GM20000 (cell line): ENCODE results near the gene RAPGEF3.
A peak's percentile ranks its signal among the peaks of the same experiment; 100 is the strongest.

Source experiments
- DNase-seq: peaks from one replicate; pipeline ENCODE4 v3.0.0; 2012; ENCODE audit warnings: low spot score
- TF ChIP-seq, protein P1 (sequence below): IDR thresholded peaks from 2 replicates; pipeline ENCODE4 v1.5.1; 2012; ENCODE audit warnings: mild to moderate bottlenecking, control low read depth; ENCODE audit errors: extremely low read depth, missing control alignments

The RAPGEF3 gene

DNA sequence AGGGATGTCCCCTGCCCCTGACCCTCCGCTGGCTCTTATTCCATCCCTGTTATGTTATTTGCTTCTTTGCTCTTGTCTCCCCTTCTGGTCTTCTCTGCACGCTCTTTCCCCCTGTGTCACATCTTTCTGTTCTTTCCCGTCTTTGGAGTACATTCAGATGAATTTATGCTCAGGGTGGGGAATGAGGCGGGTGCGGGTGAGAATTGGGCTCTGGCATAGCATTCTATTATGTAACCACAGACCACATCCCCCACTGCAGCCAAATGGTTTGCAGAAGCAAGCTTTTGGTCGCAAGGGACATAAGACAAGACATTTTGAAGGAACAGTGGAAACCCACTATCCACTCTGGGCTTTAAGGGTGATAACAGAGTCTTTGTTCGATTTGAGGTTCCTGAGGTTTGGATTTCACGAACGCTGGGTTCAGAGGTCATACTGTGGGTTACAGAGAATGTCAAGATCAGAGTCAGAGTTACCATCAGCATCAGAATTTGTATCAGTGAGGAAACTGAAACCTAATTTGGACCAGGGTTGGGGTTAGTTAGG lies 37.2 kb downstream of the RAPGEF3 start:
- TF ChIP-seq, protein P1, sequence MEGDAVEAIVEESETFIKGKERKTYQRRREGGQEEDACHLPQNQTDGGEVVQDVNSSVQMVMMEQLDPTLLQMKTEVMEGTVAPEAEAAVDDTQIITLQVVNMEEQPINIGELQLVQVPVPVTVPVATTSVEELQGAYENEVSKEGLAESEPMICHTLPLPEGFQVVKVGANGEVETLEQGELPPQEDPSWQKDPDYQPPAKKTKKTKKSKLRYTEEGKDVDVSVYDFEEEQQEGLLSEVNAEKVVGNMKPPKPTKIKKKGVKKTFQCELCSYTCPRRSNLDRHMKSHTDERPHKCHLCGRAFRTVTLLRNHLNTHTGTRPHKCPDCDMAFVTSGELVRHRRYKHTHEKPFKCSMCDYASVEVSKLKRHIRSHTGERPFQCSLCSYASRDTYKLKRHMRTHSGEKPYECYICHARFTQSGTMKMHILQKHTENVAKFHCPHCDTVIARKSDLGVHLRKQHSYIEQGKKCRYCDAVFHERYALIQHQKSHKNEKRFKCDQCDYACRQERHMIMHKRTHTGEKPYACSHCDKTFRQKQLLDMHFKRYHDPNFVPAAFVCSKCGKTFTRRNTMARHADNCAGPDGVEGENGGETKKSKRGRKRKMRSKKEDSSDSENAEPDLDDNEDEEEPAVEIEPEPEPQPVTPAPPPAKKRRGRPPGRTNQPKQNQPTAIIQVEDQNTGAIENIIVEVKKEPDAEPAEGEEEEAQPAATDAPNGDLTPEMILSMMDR, result no peak
- no peak for DNase-seq

DNA sequence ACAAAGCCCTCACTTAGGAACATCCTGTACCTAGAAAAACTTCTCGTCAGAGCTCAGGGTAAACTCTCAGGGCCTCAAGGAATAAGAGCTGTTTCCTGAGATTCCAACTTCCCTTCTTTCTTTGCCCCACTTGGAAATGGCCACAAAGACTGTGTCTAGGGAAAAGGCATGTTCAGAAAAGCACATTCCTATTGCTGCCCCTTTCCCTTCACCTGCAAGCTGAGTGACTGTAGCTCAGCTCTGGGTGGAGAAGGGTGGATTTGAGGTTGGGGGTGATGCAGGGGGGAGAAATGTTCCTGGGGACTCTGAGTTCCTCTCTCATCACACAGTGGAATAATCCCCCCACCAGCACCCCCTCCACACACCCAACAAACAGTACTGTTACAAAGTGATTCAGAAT lies 40.1 kb downstream of the RAPGEF3 start:
- no peak for DNase-seq
- TF ChIP-seq, protein P1, result no peak

DNA sequence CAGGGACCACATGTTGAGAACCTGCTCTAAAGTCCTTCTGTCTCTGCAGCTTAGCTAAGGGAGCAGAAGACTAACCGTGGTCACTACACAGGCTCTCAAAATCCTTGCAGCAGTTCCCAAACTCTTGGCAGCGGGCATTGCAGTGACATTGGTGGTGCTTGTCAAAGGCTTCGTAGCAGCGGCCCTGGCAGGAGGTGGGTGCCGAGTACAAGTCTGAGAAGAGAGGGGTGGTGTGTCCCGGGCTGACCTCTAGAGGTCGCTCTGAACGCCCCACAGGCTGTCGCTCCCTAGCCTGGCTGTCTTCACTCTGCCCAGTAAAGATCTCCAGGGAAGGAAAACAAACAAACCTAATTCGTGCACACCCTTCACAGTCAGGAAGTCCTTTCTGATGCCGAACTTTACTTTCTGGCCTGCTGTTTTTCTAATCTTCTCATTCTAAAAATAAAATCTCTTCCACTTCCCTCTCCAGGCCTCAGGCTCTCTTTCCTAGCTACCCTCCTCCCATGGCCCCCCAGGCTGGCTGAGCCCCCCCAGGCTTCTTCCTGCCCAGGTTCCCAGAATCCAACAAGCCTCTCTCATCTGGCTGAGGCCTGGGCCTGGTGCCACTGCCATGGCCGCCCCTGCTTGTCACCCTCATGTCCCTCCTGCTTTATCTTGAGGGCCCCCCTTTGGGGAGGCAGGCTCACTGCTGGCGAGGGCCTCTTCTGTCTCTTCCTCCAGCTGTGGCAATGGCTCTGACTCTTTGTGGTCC lies 41.1 kb downstream of the RAPGEF3 start:
- DNase-seq, result peak; percentile 60
- TF ChIP-seq, protein P1, result peak; percentile 37

DNA sequence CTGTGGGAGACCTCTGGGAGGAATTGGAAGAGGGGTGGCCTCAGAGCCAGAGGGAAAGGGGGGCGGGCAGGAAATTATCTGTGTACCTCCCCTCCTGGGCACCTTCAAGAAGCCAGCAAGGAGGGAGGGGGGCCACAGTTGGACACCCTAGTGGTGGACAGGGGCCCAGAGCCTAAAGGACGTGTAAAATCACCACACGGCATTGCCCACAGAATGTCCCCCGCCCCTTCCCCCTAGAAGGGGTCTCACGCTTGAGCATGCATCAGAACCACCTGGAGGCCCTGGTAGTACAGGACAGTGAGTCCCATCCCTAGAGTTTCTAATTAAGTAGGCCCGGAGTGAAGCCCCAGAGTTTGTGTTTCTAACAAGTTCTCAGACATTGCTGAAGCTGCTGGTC lies 41.6 kb downstream of the RAPGEF3 start:
- TF ChIP-seq, protein P1, result no peak
- DNase-seq, result no peak

DNA sequence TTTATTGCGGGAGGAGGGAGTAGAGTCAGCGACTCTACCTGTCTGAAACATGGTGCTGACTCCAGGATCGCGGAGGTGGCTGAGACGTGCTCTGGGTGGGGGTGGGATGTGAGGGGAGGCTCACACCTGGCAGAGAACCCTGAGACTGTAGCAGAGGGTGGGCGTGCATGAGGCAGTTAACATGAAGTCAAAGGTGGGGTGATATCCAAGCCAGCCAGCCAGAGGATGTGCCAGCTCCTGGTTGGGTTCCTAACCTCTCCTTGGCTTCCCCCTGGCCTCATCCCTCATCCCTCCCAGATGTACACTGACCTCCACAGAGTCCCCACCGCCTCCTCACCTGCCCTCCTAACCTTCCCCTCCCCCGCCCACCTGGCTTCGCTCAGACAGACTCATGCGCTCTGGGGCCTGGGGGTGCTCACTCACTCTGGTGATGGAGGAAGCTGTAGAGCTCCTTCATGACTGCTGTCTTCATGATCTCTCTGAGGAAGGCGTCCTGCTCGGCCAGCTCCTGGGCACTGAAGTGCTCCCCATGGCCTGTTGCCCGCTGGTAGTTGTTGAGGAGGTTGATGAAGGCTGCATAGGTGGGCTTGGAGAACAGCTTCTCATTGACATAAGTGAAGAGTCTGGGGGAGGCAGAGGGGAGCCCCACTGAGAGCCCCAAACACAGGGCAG lies 42.7 kb downstream of the RAPGEF3 start:
- DNase-seq, result no peak
- TF ChIP-seq, protein P1, result no peak

DNA sequence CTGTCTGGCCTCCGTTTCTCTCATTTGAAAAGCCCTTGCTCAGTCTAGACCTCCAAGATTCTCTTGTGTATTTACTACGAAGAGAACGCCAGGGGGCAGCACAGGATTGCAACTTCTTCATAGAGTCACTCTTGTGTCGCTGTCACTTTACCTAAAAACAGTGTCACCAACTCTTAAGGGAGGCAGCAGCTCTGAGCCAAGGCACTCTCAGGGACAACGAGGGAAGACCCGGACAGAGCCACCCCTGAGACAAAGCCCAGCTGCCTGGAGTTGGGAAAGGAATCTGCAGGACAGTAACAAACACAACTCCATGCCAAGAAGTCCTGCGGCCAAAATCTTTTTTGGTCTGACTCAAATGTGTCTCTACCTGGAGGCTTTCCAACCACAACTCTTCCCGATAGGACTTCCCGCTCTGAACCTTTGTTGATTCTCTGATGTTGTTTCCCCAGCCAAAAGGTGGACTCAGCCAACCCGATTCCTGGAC lies 43.2 kb downstream of the RAPGEF3 start:
- peak; percentile 77 for DNase-seq
- TF ChIP-seq, protein P1, result peak; percentile 61

DNA sequence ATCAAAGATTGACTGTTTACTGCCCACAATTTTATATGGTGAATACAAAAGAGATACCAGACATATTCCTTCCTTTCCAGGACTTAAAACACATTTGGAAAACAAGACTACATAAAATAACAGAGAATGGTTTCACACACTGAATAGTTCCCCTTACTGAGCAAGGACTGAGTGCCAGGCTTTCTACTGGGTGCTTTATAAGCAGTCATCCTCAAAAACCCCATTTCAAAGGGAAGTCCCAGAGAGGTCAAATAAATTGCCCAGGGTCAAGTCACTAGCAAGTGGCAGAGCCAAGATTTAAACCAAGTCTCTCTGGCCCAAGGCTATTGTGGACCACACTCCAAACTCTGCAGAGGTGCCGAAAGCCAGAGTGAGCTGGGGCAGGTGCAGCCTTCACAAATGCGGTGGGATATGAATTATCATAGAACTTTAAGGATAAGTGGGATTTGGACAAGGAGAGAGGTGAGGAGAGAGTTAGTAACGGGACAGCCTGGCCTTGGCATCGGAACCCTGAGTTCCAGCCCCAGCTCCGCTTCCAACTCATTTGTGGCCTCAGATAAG lies 43.8 kb downstream of the RAPGEF3 start:
- TF ChIP-seq, protein P1, result no peak

More for the DNA sequence above, 43.8 kb downstream of the RAPGEF3 start:
- DNase-seq, result no peak
